Ecto neural progenitor cell (in vitro differentiated cells): ENCODE data around the gene EDA.
"Not testable (repeated sequence)": the region's sequence is repeated elsewhere in the genome, so short reads cannot be mapped to it uniquely, and the experiment has no call there.

Experiments used
- DNase-seq: peaks from one replicate; pipeline ENCODE4 v3.0.0-alpha.2; 2018; ENCODE audit warnings: low spot score

The EDA gene

DNA sequence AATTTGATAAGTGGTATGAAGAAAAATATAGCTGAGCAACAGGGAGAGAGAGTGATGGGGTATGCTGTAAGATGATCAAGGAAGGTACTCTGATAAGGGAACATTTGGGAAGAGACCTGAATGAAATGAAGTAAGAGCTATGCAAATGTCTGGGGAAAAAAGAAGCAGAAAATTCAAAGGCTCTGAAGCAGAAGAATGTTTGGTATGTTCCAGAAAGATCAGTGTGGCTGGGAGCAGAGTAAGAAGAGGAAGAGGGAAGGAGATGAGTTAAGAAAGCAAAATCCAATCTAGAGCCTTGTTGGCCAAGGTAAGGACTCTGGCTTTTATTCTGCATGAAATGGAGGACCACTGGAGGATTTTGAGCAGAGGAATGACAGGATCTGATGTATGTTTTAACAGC lies 343.8 kb downstream of the EDA start:
- no peak for DNase-seq

DNA sequence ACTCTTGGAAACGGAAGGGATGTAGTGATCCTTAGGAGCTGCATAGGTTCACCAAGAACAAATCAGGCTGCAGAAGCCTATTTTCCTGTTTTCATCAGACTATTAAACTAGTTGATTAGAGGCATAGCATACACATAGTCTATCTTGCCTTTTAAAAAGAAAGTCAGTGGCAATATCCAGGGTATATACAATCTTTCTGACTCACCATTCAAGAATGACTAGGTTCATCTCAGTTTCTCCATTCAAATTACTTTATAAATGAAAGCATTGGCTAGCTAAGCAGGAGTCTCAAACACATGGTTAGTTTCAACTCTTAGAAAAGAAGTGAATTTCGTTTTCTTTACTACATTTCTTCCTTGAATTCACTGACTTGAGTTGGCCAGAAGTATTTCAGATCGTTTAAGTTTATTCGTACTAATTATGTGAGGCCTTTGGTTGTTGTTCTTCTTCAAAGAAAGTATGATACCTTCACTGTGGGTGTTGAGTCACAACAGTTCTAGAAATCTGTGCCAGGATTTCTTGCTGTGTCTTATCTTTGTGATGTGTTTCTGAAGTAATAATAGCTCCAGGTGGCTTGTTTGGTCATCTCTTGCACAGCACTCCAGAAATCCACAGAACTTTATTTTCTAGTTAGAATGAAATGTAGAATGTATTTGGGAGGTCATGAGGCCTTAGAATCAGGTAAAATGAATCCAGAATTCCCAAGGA lies 345.6 kb downstream of the EDA start:
- no peak for DNase-seq

DNA sequence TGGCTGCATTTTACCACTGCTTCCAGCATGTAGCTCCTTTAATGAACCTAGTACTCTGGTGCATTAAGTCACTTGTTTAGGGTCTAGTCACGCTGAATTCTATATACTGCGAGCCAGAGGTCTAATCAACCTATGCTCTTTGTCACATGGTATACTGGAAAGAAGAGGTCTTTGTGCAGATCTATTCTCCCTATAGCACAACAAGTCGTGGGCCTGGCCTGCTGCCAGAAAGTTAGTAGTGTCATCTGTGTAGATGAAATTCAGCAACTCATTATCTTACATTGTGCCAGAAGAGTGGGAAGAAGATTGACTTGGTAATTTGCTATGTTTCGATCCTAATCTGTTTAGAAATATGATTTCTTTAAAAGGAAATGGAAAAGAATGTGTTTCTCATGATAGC lies 353.0 kb downstream of the EDA start:
- no peak for DNase-seq

DNA sequence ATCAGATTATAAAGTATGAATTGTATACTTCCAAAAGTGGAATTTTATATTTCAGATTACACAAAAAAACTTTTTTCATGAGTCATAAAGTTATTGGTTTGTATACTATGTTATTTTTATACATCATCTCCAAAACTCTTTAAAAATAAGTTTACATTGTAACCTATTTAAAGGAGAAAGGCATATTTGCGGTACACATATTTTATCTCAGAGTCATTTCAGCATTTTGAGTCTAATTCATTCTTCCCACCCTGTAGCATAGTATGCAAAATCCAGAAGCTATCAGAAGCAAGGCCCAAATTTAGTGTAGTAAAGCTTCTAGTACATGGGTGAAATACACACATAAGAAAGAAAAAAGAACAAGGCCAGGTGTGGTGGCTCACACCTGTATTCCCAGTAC lies 353.5 kb downstream of the EDA start:
- no peak for DNase-seq

DNA sequence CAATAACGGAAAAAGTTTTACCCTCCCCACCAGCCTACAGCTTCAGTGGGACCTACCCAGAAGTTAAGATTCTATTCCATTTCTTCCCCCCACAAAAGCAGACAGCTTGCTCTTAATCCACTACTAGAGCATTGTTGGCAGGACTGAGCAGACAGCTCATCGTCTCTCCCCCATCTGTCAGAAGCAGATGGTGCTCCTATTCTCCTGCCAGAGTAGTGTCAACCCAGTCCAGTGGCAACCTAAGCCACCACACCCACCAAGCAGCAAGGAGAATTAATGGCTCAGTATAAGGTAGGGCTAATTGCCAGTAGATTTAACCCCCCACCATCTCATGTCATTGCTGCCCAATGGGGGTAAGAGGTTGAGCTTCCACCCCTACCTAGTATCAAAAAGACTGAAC lies 371.8 kb downstream of the EDA start:
- DNase-seq = no peak

DNA sequence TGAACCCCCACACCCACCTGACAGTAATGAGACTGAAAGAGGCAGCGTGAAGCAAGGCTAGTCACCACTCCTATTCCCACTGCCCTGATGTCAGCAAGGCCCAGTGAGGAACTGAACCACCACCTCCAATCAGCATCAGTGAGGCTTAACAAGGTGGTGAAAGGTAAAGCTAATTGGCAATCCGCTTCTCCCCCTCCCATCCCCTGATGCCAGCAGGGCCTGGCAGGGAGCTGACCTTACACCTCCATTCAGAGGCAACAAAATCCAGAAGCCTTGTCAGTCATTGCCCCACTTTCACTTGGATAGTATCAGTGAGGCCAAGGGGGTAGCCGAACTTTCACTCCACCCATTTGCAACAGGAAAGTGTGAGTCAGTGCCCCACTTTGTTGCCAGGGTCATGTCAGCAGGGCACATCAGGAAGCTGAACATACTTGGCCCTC lies 373.1 kb downstream of the EDA start:
- DNase-seq = no peak

DNA sequence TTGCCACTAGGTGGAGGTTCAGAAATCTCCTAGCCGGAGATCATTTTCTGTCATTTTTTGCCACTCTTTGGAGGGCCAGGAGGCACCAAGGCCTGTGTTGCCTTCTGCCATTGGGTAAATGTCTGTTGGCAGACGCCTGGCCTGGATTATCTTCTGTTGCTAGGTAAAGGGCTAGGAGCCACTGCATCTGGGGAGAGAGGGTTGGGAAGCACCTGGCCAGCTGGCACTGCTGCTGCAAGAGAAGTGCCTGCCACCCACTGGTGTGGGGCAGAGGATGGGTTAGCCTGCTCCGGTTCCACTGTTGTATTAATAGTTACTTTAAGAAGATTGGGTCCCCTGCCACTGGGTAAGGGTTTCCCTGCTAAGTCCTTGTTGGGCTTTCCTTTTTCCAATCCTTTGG lies 375.8 kb downstream of the EDA start:
- DNase-seq = no peak

DNA sequence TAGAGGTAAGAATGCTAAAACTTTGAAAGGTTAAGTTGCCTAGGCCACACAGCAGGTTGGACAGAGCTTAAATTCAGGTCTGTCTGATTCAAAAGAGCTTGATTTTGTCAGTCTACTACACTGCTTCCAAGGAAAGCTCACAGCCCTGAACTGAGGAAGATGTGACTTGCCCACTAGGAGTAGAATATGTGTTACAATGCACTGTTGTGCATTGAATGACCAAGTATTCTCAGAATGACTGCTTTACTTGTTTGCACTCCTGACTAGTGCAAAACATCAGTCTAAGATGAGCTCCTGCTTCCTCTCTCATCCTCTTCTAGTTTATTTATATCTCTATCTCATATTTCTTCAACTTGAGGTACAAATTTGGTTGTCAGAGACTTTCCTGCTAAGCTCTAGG lies 377.6 kb downstream of the EDA start:
- no peak for DNase-seq

DNA sequence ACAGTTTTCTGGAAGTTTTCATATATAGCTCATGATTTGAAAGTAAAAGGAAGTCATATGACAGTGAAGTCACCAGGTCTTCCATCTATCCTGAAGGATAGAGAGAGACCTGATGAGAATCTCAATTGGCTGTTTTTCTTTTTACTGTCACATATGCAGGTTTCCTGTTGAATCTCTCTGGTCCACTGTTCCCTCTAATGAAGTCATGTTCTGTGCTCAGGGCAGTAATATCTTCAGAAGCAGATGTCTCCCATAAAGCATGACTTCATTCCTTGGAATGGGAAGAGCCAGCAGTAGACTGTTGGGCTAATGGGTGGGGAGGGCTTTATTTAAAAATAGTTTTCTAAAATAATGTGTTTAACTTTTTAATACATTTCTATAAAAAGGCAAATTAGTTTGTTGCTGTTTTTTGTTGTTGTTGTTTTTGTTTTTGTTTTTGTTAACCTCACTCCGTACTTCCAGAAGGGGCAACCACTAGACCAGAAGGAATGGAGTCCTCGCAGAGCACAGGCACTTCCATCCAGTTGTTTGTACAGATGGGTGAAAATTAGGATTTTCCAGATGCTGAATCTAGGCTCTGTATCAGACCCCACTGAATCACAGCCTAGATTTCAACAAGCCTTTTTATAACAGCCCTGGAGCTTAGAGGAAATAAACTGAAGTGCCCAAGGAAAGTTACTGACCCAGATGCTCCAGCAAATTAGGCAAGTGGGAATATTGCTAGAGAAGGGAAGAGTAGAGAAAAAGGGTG lies 379.6 kb downstream of the EDA start:
- DNase-seq = no peak

DNA sequence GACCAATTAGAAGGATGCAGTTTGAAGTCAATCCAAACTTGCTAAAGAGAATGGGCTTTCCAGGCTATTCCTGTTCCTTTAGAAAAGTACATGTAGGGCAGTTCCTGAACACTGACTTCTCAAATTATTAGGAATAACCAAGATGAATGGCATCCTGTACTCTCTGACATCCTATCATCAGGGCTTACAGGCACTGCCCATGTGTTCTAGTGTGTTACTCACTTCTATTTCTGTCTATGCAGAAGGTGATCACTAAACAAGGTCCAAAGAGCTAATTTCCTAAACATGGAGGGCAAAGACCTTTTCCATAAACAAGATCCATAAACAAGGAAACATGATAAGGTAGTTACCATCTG lies 380.2 kb downstream of the EDA start:
- DNase-seq = no peak

DNA sequence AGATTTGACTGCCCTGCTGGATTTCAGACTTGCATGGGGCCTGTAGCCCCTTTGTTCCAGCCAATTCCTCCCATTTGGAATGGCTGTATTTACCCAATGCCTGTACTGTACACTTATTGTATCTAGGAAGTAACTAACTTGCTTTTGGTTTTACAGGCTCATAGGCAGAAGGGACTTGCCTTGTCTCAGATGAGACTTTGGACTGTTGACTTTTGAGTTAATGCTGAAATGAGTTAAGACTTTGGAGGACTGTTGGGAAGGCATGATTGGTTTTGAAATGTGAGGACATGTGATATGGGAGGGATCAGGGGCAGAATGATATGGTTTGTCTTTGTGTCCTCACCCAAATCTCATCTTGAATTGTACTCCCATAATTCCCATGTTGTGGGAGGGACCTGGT lies 382.4 kb downstream of the EDA start:
- not testable (repeated sequence) for DNase-seq

DNA sequence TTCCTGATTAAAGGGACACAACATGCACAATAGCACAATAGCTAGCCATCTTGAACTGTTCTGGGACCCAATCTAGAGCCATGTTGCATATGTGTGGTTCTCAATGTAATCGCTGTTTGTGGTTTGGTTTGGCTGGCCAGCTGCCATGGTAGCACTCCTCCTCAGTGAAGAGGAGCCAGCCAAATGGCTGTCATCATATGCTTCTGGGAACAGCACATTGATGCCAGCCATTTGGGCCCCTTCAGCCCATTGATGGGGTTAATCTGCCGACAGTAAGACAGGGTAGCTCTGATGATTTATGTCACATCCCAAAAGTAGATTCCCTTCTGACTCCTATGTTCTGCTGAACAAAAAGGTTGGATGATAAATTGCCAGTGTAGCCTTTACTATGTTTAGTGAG lies 385.4 kb downstream of the EDA start:
- no peak for DNase-seq

DNA sequence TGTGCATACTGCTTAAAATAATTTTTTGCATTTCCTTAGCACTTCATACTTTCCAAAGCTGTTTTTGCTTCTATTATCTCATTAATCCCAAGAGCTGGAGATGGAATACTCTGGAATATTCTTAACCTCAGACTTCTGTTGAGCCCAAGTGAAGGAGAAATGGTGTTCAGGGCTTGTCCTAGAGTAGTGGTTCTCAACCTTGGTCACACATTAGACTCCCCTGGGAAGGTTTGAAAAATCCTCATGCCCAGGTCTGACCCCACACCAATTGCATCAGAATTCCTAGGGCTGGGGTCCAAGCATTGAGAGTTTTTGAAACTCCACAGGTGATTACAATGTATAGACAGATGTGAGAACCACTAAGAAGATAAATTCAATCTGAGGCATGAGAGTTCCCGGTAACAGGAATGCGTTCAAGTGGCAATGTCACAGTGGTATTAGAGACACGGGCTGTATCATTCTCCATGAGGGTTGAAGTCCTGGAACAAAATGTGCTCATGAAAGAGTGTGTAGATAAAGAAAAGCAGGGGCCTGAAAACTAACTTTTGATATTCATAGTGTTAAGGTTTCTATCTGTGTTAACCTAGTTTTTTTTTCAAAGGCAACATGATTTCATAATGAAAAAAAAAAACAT lies 385.9 kb downstream of the EDA start:
- DNase-seq = no peak

DNA sequence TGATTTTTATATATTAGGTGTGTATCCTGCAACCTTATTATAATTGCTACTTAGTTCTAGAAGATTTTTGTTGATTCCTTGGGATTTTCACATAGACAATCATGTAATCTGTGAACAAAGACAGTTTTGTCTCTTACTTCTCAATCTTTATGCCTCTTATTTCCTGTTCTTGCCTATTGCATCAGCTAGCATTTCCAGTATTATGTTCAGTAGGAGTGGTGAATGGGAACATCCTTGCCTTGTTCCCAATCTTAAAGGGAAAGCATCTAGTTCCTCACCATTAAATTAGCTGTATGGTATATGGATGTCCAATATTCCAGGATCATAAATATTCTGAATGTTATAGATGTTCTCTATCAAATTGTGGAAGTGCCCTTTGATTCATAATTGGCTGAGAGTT lies 392.0 kb downstream of the EDA start:
- DNase-seq = no peak

DNA sequence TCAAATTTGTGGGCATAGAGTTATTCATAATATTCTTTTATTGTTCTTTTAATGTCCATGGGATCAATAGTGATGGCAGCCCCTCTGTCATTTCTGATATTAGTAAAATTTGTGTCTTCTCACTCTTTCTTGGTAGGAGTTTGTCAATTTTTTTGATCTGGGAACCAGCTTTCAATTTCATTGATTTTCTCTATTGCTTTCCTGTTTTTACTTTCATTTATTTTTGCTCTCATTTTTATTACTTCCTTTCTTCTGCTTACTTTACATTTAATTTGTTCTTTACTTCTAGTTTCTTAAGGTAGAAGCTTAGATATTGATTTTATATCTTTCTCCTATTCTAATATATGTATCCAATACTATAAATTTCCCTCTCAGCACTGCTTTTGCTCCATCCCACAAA lies 393.1 kb downstream of the EDA start:
- DNase-seq = no peak

DNA sequence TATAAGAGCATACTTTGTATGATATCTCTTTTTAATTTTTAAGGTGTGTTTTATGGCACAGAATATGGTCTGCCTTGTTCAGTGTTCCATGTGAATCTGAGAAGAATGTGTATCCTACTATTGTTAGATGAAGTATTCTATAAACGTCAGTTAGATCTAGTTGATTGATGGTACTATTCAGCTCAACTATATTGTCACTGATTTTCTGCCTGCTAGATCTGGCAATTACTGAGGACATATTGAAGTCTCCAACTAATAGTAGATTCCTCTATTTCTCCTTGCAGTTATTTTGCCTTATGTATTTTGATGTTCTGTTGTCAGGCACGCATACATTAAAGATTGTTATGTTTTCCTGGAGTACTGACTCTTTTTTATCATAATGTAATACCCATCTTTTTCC lies 394.1 kb downstream of the EDA start:
- no peak for DNase-seq

DNA sequence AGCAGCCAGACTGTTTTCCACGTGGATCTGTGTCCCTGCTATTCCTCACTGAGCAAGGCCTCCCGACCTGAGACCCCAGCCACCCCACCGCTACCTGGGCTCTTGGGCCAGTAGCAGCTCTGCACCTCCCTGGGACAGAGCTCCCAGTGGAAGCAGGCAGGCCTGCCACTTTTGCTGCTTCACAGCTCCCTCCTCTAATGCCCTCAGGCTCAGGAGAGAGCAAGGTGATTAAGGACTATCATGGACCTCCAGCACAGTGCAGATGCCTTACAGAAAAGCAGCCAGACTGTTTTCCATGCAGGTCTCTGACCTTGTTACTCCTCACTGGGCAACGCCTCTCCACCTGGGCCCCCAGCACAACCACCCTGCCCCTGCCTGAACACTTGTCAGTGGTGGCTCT lies 396.8 kb downstream of the EDA start:
- no peak for DNase-seq

DNA sequence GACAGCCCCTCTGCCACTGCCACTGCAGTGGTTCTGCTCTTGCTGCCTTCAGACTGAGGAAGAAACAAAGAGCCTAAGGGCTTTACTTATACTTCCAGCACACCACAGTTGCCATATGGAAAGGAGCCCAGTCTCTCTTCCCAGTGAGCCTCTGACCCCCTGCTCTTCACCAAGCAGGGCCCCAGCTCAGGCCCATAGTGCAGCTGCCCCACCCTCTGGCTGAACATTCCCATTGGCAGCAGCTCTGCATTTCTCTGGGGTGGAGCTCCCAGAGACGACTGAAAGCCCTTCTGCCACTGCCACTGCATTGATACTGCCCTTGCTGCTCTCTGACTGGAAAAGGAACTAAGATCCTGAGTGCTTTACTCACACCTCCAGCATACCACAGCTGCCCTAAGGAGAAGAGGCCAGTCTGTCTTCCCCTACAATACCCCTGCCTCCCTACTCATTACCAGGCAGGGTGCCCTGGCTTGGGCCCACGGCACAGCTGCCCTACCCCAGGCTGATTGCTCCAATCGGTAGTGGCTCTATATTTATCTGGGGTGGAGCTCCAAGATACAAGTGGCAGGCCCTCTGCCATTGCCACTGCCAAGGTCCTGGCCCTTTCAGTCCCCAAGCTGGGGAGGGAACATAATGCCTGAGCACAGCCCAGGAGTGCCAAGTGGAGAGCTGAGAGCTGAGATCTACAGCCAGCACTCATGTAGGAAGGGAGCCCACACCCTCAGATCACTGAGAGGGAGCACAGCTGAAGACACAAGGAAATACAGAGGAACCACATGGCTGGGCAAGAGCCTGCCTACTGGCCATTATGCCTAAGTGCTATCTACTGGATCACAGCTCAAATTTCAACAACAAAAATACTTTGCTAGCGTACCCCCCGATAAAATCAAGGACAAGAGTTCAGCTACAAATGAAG lies 397.8 kb downstream of the EDA start:
- DNase-seq = no peak

DNA sequence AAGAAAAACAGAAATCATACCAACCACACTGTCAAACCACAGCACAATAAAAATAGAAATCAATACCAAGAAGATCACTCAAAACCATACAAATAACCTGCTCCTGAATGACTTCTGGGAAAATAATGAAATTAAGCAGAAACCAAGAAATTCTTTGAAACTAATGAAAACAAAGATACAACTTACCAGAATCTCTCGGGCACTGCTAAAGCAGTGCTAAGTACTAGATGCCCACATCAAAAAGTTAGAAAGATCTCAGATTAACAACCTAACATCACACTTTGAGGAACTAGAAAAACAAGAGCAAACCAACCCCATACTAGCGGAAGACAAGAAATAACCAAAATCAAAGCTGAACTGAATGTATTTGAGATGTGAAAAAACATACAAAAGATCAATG lies 400.6 kb downstream of the EDA start:
- no peak for DNase-seq

DNA sequence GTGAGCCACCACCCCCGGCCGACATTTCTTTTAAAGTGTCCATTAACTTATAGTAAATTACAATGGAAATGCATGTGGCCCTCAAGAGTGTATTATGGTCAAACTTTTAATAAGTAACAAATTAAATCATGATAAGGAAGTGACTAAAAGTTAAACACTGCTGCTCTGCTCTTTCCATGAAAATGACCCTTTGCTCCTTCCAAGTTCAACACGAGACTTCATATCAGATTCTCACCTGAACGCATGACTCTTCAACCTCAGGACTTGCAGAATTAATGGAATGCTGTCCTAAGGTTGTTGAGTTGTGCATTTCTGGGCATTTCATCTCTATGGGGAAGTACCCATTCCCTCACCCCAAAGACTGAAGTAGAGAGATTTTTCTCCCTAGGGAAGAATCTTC lies 406.7 kb downstream of the EDA start:
- no peak for DNase-seq

DNA sequence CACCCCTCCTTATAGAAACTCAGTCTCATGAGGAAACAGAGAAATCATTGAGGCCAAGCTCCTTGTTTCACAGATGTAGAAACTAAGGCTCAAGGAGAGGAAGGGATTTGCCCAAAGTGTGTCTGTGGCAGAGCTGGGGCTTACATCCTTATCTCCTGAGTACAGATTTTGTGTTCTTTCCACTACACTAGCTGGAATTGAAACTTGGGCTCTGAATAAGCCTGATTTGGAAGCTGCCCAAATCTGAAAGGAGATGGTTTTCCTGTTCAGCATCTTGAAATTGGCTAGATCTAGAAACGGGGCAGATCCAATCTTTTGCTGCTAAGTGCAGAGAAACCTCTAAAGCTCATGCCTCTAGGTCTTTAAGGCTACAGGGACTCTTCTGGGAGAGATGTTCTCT lies 409.6 kb downstream of the EDA start:
- DNase-seq = no peak

DNA sequence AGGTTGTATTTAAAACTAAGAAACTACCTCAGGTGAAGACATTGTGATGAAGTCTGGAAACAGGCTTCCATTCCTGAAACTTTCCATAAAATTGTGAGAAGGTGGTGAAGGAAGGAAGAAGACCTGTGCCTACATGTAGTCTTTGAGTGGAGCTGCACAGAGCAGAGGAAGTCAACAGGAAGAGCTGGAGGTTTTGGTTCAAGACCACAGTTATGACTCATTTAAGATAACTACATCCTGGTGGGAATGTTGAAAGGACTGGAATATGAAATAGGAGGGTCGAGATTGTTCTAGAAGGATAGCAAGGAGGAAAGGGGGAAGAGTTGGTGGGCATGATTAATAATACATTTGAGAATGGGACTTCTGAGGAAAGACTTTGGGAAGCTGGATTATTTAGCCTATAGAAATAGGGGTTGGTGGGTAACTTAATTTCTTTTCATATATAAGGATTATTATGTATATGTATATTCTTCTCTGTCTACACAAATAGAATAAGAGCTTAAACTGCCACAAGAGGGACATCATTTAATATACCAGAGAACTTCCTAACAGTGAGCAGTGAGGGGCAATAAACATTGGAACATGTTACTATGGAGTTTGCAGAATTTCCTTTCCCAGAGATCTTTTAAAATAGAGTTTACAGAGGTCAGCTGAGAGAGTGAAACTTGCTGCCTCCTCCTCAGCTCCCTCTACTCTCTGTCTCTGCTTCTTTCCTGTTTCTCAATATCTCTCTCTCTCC lies 410.4 kb downstream of the EDA start:
- DNase-seq = no peak
